CD4-positive, alpha-beta T cell (primary cell): Measurements from ENCODE around the gene RAI14. TPM values are rescaled to one million over a fixed set of nuclear protein-coding genes. Genes with fewer than 3 reads are reported as not detected.
"Not testable (repeated sequence)": the region's sequence is repeated elsewhere in the genome, so short reads cannot be mapped to it uniquely, and the experiment has no call there.

Experiments
- ATAC-seq: fragments of 200-7000 bp; cut with Tn5 transposase; one replicate; pipeline ENCODE4 v1.10.0; 2022; ENCODE audit warnings: mild to moderate bottlenecking; ENCODE audit not compliant: poor library complexity
- CTCF ChIA-PET: fragments of 350-600 bp; sonication (Branson Sonifier 250); formaldehyde crosslinking; loops from one replicate; lab custom pipeline; 2021; ENCODE audit warnings: antibody characterized with exemption, inconsistent platforms; lab: Charles Lee
- POLR2A ChIA-PET: fragments of 350-600 bp; sonication (Branson Sonifier 250); formaldehyde crosslinking; loops from one replicate; lab custom pipeline; 2021; ENCODE audit warnings: antibody characterized with exemption, inconsistent platforms; lab: Charles Lee
- DNase-seq, 14 experiments: peaks; one replicate each; pipeline ENCODE4 v3.0.0-alpha.2; 2013 to 2020; ENCODE audit warnings: mixed read lengths in 2 of 14
- H3K27ac ChIP-seq, 2 donors: one replicate each; pipeline versions ENCODE4 v1.5.1 to v1.7.0; 2013; ENCODE audit warnings: low read length in 2 of 2, low read depth in 1 of 2, mild to moderate bottlenecking in 1 of 2
- H3K27me3 ChIP-seq, 2 experiments: 1 replicate in 1 of 2; 2 replicates in 1 of 2; pipeline versions ENCODE4 v1.6.1 to v1.7.0; 2013; ENCODE audit warnings: low read length in 2 of 2, control low read depth in 1 of 2, mild to moderate bottlenecking in 1 of 2, moderate library complexity in 1 of 2; ENCODE audit not compliant: insufficient read depth in 2 of 2, control insufficient read depth in 1 of 2
- H3K36me3 ChIP-seq: one replicate; pipeline ENCODE4 v1.6.1; 2013; ENCODE audit warnings: low read length, control low read depth; ENCODE audit not compliant: insufficient read depth
- H3K4me1 ChIP-seq: one replicate; pipeline ENCODE4 v1.6.1; 2013; ENCODE audit warnings: low read length, control low read depth; ENCODE audit not compliant: insufficient read depth
- H3K4me3 ChIP-seq: one replicate; pipeline ENCODE4 v1.5.1; 2013; ENCODE audit warnings: mild to moderate bottlenecking, low read length, moderate library complexity
- H3K9me3 ChIP-seq, 2 experiments: 1 replicate in 1 of 2; 2 replicates in 1 of 2; pipeline versions ENCODE4 v1.6.1 to v1.7.0; 2013; ENCODE audit warnings: low read length in 2 of 2, mild to moderate bottlenecking in 2 of 2, control low read depth in 1 of 2, moderate library complexity in 1 of 2; ENCODE audit not compliant: control insufficient read depth in 1 of 2, insufficient read depth in 1 of 2
- H3K27ac Mint-ChIP-seq: one replicate; pipeline ENCODE4 v1.8.0; 2020; ENCODE audit warnings: mixed read lengths
- H3K27me3 Mint-ChIP-seq: one replicate; pipeline ENCODE4 v1.8.0; 2021; ENCODE audit warnings: mixed read lengths
- H3K36me3 Mint-ChIP-seq: one replicate; pipeline ENCODE4 v1.8.0; 2021; ENCODE audit warnings: low read depth, mixed read lengths
- H3K4me1 Mint-ChIP-seq: one replicate; pipeline ENCODE4 v1.8.0; 2021; ENCODE audit warnings: low read depth, mixed read lengths
- H3K4me3 Mint-ChIP-seq: one replicate; pipeline ENCODE4 v1.8.0; 2020; ENCODE audit warnings: mild to moderate bottlenecking, mixed read lengths
- H3K9me3 Mint-ChIP-seq: one replicate; pipeline ENCODE4 v1.8.0; 2020; ENCODE audit warnings: mixed read lengths
- intact Hi-C, 2 experiments: fragments of 100-400 bp; cut with DNase I in 1 of 2; cut with micrococcal nuclease in 1 of 2; formaldehyde crosslinking; loops; one replicate each; pipeline versions ENCODE4 v1.15.1 to v1.9.0; 2023 to 2025; cut with DNase I, micrococcal nuclease
- total RNA-seq, 174 experiments: library from RNA in 2 of 174; stranded (reverse) in 2 of 174; gene quantifications; one replicate each; pipeline ENCODE4 v1.2.3 and lab custom pipeline; 2021 to 2026
- TF ChIP-seq, protein P1 (sequence below): fragments of 200-600 bp; IDR thresholded peaks from one replicate; pipeline ENCODE4 v1.8.0; 2022; ENCODE audit warnings: antibody characterized with exemption, mild to moderate bottlenecking

The RAI14 gene
- total RNA-seq, 2 experiments from 2014 or later = 0.20 to 0.60 TPM

DNA sequence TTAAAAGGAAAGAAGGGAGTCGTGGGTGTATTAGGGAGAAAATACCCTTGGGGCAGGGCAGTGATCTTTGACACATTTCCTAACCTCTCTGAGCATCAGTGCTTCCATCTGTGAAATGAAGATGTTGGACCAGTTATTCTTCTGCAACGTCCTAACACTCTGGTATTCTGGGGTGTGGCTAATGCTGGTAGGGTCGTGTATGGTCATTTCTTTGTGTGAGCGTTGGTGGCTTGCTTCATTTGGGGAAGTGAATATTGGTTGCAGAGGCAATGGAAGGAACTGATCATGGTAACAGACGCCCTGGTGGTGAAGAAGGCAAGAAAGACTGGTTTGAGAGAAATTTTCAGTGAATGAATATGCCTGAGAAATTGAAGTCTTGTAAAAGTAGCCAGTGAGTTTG lies 114.9 kb downstream of the RAI14 start:
- H3K4me3 ChIP-seq = no peak overlapping the region
- H3K9me3 ChIP-seq = peaks cover 0 to 3% of the 10 kb centered on the region in 2 experiments
- no peak overlapping the region for H3K27ac ChIP-seq
- ATAC-seq (no peak), DNase-seq (no peak)
- Mint-ChIP-seq H3K27ac (no peak overlapping the region), H3K27me3 (peaks cover 23% of the 10 kb centered on the region), H3K36me3 (no peaks in the 10 kb centered on the region), H3K9me3 (peaks cover 7% of the 10 kb centered on the region), H3K4me1 (no peaks in the 10 kb centered on the region), H3K4me3 (no peak overlapping the region)
- no peaks in the 10 kb centered on the region for H3K4me1 ChIP-seq
- CTCF ChIA-PET = no interaction called here
- TF ChIP-seq, protein P1, sequence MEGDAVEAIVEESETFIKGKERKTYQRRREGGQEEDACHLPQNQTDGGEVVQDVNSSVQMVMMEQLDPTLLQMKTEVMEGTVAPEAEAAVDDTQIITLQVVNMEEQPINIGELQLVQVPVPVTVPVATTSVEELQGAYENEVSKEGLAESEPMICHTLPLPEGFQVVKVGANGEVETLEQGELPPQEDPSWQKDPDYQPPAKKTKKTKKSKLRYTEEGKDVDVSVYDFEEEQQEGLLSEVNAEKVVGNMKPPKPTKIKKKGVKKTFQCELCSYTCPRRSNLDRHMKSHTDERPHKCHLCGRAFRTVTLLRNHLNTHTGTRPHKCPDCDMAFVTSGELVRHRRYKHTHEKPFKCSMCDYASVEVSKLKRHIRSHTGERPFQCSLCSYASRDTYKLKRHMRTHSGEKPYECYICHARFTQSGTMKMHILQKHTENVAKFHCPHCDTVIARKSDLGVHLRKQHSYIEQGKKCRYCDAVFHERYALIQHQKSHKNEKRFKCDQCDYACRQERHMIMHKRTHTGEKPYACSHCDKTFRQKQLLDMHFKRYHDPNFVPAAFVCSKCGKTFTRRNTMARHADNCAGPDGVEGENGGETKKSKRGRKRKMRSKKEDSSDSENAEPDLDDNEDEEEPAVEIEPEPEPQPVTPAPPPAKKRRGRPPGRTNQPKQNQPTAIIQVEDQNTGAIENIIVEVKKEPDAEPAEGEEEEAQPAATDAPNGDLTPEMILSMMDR = no peak
- H3K36me3 ChIP-seq = no peaks in the 10 kb centered on the region
- peaks cover 6 to 7% of the 10 kb centered on the region in 2 experiments for H3K27me3 ChIP-seq
- intact Hi-C loops = no loop called here
- POLR2A ChIA-PET = no interaction called here

DNA sequence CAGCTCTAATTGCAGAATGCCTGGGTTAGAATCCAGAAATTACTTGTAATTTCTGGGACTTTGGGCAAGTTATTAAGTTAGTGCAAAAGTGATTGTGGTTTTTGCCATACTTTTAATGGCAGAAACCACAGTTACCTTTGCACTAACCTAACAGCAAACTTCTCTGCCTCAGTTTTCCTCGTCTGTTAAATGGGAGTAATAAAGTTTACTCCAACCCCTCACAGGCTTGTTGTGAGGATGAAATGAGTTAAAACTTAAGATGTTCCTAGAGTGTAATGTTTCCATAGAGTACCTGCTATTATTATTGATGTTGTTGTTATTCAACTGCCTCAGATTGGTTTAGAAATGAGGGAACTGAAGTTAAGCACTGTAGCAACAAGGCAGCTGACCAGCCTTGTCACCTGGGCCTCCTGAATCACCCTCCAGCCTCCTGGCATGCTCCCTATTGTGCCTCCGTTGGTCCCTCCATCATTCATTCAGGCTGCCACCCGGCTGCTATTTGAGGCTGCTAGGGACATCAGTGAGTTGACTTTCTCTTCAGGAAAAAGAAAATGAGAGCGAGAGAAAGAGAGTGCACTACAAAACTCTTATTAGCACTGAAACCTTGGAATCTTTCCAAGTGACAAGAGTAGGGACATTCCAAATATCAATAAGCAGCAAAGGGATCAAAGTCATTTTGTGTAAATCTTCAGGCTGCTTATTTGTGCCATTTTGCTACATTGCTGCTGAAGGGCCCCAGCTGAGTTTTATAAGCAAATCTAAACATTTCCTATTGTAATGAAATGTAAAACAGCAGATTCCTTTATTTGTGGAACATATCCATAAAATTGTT lies 116.4 kb downstream of the RAI14 start:
- no peak overlapping the region for H3K27ac Mint-ChIP-seq
- peaks cover 5% of the 10 kb centered on the region for H3K9me3 Mint-ChIP-seq
- intact Hi-C loops = no loop called here
- no peaks in the 10 kb centered on the region for H3K36me3 Mint-ChIP-seq
- ATAC-seq (no peak), DNase-seq (no peak)
- Histone ChIP-seq H3K4me1 (no peaks in the 10 kb centered on the region), H3K4me3 (no peak overlapping the region), H3K36me3 (no peaks in the 10 kb centered on the region), H3K9me3 (no peaks in the 10 kb centered on the region), H3K27me3 (peaks cover 6 to 7% of the 10 kb centered on the region in 2 experiments), H3K27ac (no peak overlapping the region)
- no peaks in the 10 kb centered on the region for H3K4me1 Mint-ChIP-seq
- TF ChIP-seq, protein P1 = no peak
- H3K27me3 Mint-ChIP-seq = peaks cover 23% of the 10 kb centered on the region
- ChIA-PET CTCF (no interaction called here), POLR2A (no interaction called here)
- no peak overlapping the region for H3K4me3 Mint-ChIP-seq

DNA sequence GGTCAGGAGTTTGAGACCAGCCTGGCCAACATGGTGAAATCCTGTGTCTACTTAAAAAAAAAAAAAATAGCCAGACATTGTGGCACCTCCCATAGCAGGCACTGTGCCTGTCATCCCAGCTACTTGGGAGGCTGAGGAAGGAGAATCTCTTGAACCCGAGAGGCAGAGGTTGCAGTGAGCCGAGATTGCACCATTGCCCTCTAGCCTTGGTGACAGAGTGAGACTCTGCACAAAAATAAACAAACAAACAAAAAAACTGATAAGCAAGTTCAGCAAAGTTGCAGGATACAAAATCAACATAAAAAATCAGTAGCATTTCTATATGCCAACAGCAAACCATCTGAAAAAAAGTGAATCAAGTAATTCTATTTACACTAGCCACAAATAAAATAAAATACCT lies 118.0 kb downstream of the RAI14 start:
- Mint-ChIP-seq H3K27me3 (peaks cover 18% of the 10 kb centered on the region), H3K4me3 (no peak overlapping the region), H3K36me3 (no peaks in the 10 kb centered on the region), H3K4me1 (no peaks in the 10 kb centered on the region), H3K9me3 (peaks cover 5% of the 10 kb centered on the region), H3K27ac (no peak overlapping the region)
- Histone ChIP-seq H3K27ac (no peak overlapping the region), H3K9me3 (no peaks in the 10 kb centered on the region), H3K4me3 (no peak overlapping the region), H3K36me3 (no peaks in the 10 kb centered on the region), H3K27me3 (peaks cover 6 to 7% of the 10 kb centered on the region in 2 experiments), H3K4me1 (no peaks in the 10 kb centered on the region)
- TF ChIP-seq, protein P1 = no peak
- POLR2A ChIA-PET = no interaction called here
- ATAC-seq = no peak
- CTCF ChIA-PET = no interaction called here
- no peak for DNase-seq
- intact Hi-C loops = no loop called here

DNA sequence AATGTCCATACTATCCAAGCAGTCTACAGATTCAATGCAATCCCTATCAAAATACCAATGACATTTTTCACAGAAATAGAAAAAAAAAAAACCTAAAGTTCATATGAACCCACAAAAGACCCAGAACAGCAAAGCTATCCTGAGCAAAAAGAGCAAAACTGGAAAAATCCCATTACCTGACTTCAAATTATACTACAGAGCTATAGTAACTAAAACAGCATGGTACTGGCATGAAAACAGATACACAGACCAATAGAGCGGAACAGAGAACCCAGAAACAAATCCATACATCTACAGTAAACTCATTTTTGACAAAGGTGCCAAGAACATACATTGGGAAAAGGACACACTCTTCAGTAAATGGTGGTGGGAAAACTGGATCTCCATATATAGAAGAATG lies 118.5 kb downstream of the RAI14 start:
- H3K4me3 ChIP-seq, H3K36me3 ChIP-seq, H3K4me1 Mint-ChIP-seq, H3K4me1 ChIP-seq, H3K27me3 ChIP-seq, H3K4me3 Mint-ChIP-seq, POLR2A ChIA-PET, H3K36me3 Mint-ChIP-seq, H3K27ac Mint-ChIP-seq, H3K9me3 Mint-ChIP-seq, CTCF ChIA-PET, intact Hi-C loops, DNase-seq, H3K27ac ChIP-seq, ATAC-seq, H3K9me3 ChIP-seq: not testable (repeated sequence)
- H3K27me3 Mint-ChIP-seq = peaks cover 18% of the 10 kb centered on the region
